ENCODE measurements around the gene TNFRSF13B. TPM values are rescaled to one million over a fixed set of nuclear protein-coding genes. Genes with fewer than 3 reads are reported as not detected.
A peak's percentile ranks its signal among the peaks of the same experiment; 100 is the strongest.

The TNFRSF13B gene
- total and polyA plus RNA-seq, 10 of the 15 experiments (the other 5 are each of a cell fraction or from before 2014, with no cell fraction given) = 15.5 to 231 (median 119) TPM

DNA sequence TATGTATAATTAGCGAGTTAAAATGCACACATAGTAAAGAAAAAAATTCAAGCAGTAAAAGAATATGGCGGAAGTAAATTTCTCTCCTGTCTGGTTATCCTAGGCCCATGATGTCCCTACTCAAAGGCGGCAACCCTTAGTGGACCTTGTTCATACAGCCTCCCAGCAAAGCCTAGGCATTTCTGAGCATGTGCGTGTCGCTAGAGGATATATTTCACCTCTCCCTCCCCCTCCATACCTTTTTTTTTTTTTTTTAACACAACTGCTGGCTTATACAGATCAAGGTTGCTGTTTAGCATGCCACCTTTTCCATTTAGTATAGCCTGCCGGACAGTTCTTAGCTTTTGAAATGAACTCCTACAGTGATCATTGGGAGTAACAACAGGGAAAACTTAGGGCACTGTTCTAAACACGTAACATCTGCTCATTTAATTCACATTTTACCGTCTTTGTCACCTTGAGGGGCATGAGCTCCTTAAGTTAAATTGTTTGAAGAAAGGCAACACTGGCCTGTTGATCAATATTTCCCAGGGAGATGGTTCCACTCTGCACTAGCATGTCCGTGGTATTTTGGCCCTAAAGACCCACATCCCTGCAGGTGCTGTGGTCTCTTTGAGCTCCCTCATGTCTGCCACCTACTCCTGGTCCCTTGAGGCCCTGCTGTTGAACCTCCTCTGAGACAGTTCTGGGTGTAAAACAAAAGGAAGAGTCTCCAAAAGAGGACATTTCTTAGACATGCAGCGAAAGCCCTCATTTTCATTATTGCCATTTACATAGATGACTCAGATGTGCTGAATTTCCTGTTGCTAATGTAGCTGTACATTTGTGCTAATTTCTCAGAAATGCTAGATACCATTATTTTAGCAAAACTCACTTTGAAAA, 4.1 kb upstream of the TNFRSF13B start (continued):
- TF ChIP-seq, protein P1, sequence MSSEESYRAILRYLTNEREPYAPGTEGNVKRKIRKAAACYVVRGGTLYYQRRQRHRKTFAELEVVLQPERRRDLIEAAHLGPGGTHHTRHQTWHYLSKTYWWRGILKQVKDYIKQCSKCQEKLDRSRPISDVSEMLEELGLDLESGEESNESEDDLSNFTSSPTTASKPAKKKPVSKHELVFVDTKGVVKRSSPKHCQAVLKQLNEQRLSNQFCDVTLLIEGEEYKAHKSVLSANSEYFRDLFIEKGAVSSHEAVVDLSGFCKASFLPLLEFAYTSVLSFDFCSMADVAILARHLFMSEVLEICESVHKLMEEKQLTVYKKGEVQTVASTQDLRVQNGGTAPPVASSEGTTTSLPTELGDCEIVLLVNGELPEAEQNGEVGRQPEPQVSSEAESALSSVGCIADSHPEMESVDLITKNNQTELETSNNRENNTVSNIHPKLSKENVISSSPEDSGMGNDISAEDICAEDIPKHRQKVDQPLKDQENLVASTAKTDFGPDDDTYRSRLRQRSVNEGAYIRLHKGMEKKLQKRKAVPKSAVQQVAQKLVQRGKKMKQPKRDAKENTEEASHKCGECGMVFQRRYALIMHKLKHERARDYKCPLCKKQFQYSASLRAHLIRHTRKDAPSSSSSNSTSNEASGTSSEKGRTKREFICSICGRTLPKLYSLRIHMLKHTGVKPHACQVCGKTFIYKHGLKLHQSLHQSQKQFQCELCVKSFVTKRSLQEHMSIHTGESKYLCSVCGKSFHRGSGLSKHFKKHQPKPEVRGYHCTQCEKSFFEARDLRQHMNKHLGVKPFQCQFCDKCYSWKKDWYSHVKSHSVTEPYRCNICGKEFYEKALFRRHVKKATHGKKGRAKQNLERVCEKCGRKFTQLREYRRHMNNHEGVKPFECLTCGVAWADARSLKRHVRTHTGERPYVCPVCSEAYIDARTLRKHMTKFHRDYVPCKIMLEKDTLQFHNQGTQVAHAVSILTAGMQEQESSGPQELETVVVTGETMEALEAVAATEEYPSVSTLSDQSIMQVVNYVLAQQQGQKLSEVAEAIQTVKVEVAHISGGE (CRISPR knock-in tag; IDR thresholded peaks at IDR 0.05) = no peak
- TF ChIP-seq CHD1 (IDR thresholded peaks at IDR 0.05; ENCODE audit: low read depth, low read length) (no peak), EED (IDR thresholded peaks at IDR 0.05; ENCODE audit: low read depth) (peak; percentile 62), MEF2A (IDR thresholded peaks at IDR 0.05; ENCODE audit: insufficient read depth, low read depth, low read length) (0 out of 2 replicates have a peak, but pooled peaks have one; percentile 53), NRF1 (conservative IDR thresholded peaks at IDR 0.05; ENCODE audit: low read depth, low read length) (no peak), POU2F2 (IDR thresholded peaks at IDR 0.05; ENCODE audit: borderline replicate concordance, low read depth, low read length) (peak; percentile 81; the same call in 1 of the 3 replicates), BCL3 (IDR thresholded peaks at IDR 0.05; ENCODE audit: borderline replicate concordance, insufficient read depth, low read depth, low read length, poor library complexity, severe bottlenecking) (peak; percentile 89), IKZF1 (conservative IDR thresholded peaks at IDR 0.05) (peak; percentile 90), SMAD1 (IDR thresholded peaks at IDR 0.05; ENCODE audit: low read depth, partially characterized antibody) (no peak), EGR1 (IDR thresholded peaks at IDR 0.05; ENCODE audit: borderline replicate concordance in 1 of 2, low read depth in 2 of 2, low read length in 2 of 2) (no peak), HSF1 (IDR thresholded peaks at IDR 0.05; ENCODE audit: low read depth, low read length) (no peak), JUNB (IDR thresholded peaks at IDR 0.05) (peak; percentile 81), FOXM1 (IDR thresholded peaks at IDR 0.05; ENCODE audit: low read depth, low read length) (peak; percentile 72; the same call in 1 of the 2 replicates), SREBF2 (IDR thresholded peaks at IDR 0.05; ENCODE audit: low read length) (no peak)
- TF ChIP-seq, protein P2, sequence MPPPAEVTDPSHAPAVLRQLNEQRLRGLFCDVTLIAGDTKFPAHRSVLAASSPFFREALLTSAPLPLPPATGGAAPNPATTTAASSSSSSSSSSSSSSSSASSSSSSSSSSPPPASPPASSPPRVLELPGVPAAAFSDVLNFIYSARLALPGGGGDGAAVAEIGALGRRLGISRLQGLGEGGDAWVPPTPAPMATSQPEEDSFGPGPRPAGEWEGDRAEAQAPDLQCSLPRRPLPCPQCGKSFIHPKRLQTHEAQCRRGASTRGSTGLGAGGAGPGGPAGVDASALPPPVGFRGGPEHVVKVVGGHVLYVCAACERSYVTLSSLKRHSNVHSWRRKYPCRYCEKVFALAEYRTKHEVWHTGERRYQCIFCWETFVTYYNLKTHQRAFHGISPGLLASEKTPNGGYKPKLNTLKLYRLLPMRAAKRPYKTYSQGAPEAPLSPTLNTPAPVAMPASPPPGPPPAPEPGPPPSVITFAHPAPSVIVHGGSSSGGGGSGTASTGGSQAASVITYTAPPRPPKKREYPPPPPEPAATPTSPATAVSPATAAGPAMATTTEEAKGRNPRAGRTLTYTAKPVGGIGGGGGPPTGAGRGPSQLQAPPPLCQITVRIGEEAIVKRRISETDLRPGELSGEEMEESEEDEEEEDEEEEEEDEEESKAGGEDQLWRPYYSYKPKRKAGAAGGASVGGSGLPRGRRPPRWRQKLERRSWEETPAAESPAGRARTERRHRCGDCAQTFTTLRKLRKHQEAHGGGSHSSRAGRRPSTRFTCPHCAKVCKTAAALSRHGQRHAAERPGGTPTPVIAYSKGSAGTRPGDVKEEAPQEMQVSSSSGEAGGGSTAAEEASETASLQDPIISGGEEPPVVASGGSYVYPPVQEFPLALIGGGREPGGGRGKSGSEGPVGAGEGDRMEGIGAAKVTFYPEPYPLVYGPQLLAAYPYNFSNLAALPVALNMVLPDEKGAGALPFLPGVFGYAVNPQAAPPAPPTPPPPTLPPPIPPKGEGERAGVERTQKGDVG (CRISPR knock-in tag; IDR thresholded peaks at IDR 0.05) = no peak
- TF ChIP-seq, protein P3, sequence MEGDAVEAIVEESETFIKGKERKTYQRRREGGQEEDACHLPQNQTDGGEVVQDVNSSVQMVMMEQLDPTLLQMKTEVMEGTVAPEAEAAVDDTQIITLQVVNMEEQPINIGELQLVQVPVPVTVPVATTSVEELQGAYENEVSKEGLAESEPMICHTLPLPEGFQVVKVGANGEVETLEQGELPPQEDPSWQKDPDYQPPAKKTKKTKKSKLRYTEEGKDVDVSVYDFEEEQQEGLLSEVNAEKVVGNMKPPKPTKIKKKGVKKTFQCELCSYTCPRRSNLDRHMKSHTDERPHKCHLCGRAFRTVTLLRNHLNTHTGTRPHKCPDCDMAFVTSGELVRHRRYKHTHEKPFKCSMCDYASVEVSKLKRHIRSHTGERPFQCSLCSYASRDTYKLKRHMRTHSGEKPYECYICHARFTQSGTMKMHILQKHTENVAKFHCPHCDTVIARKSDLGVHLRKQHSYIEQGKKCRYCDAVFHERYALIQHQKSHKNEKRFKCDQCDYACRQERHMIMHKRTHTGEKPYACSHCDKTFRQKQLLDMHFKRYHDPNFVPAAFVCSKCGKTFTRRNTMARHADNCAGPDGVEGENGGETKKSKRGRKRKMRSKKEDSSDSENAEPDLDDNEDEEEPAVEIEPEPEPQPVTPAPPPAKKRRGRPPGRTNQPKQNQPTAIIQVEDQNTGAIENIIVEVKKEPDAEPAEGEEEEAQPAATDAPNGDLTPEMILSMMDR (IDR thresholded peaks at IDR 0.05 in 2 of 3, conservative IDR thresholded peaks at IDR 0.05 in 1 of 3; ENCODE audit: control insufficient read depth in 2 of 3, extremely low read depth in 1 of 3, insufficient read depth in 1 of 3, low read depth in 3 of 3, low read length in 3 of 3) = no peak
